Body of pancreas (tissue), 4 donors: ENCODE results near the gene HSBP1.

Experiments used
- POLR2A ChIP-seq, 3 donors: fragments of 450-650 bp; IDR thresholded peaks; one replicate each; pipeline ENCODE4 v1.6.1; 2016; ENCODE audit warnings: antibody characterized with exemption in 3 of 3, mild to moderate bottlenecking in 2 of 3
- TF ChIP-seq, protein P1 (sequence below), 7 experiments: fragments of 450-650 bp in 4 of 7; fragments of 200-600 bp in 3 of 7; sonication (generic) in 3 of 7; IDR thresholded peaks; one replicate each; pipeline ENCODE4 v1.5.1; 2016 to 2019; ENCODE audit warnings: antibody characterized with exemption in 7 of 7

DNA sequence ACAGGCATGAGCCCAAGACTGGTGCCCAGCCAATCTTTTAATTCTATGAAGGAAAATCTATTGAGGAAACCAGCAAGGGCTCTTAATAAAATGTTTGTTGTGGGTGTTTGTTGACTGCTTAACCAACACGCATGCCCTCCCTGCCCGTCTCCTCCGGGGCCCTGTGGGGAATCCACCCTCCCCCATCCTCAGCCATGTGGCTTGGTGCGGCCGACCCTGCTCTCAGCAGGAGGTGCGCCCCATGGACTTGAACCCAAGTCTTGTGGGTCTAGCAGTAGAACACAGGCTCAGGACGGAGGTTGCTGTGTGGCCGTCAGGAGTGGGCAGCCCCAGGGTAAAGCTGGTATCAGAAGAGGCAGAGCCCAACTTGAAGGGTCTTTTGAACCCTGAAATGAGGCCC lies 46.1 kb downstream of the HSBP1 start:
- TF ChIP-seq POLR2A (IDR thresholded peaks at IDR 0.05) = no peak
- TF ChIP-seq, protein P1, sequence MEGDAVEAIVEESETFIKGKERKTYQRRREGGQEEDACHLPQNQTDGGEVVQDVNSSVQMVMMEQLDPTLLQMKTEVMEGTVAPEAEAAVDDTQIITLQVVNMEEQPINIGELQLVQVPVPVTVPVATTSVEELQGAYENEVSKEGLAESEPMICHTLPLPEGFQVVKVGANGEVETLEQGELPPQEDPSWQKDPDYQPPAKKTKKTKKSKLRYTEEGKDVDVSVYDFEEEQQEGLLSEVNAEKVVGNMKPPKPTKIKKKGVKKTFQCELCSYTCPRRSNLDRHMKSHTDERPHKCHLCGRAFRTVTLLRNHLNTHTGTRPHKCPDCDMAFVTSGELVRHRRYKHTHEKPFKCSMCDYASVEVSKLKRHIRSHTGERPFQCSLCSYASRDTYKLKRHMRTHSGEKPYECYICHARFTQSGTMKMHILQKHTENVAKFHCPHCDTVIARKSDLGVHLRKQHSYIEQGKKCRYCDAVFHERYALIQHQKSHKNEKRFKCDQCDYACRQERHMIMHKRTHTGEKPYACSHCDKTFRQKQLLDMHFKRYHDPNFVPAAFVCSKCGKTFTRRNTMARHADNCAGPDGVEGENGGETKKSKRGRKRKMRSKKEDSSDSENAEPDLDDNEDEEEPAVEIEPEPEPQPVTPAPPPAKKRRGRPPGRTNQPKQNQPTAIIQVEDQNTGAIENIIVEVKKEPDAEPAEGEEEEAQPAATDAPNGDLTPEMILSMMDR (IDR thresholded peaks at IDR 0.05) = no peak
